H1 (cell line): ENCODE measurements around the gene C17orf113. TPM values are rescaled to one million over a fixed set of nuclear protein-coding genes. Genes with fewer than 3 reads are reported as not detected.
A peak's percentile ranks its signal among the peaks of the same experiment; 100 is the strongest.
"Not testable (repeated sequence)": the region's sequence is repeated elsewhere in the genome, so short reads cannot be mapped to it uniquely, and the experiment has no call there.

ENCODE experiments used
- CTCF ChIA-PET: fragments of 300-600 bp; sonication (Branson Sonifier 250); formaldehyde crosslinking; loops from one replicate; lab custom pipeline; 2021; ENCODE audit not compliant: partially characterized antibody; lab: Charles Lee
- POLR2A ChIA-PET: fragments of 300-600 bp; sonication (Branson Sonifier 250); formaldehyde crosslinking; loops from one replicate; lab custom pipeline; 2021; ENCODE audit warnings: inconsistent platforms; ENCODE audit not compliant: partially characterized antibody; lab: Charles Lee
- DNase-seq, 2 experiments: peaks; one replicate each; pipeline versions ENCODE4 v3.0.0 to v3.0.0-alpha.2; 2010 to 2022; ENCODE audit warnings: low spot score in 2 of 2, low read depth in 1 of 2, mixed read lengths in 1 of 2
- FAIRE-seq: peaks from 2 replicates; lab custom pipeline; 2011; peaks lifted over from hg19 to GRCh38; lab: Jason Lieb, UNC
- H2AFZ ChIP-seq: 2 replicates; pipeline ENCODE4 v1.8.1; 2012; ENCODE audit warnings: low read length, inconsistent platforms
- H2AK5ac ChIP-seq: 2 replicates; pipeline ENCODE4 v1.6.1; 2013; ENCODE audit warnings: low read depth, low read length
- H2BK120ac ChIP-seq: replicated peaks from 2 replicates; pipeline ENCODE3; 2013; ENCODE audit warnings: low read depth, low read length, inconsistent platforms
- H2BK12ac ChIP-seq: 2 replicates; pipeline ENCODE4 v1.6.1; 2013; ENCODE audit warnings: low read depth, low read length
- H2BK15ac ChIP-seq: 2 replicates; pipeline ENCODE4 v1.6.1; 2013; ENCODE audit warnings: low read length
- H2BK20ac ChIP-seq: 2 replicates; pipeline ENCODE4 v1.6.1; 2013; ENCODE audit warnings: low read length
- H2BK5ac ChIP-seq: 2 replicates; pipeline ENCODE4 v1.6.1; 2013; ENCODE audit warnings: low read depth, low read length
- H3K14ac ChIP-seq: 2 replicates; pipeline ENCODE4 v1.6.1; 2013; ENCODE audit warnings: inconsistent platforms; ENCODE audit not compliant: insufficient read length
- H3K18ac ChIP-seq: 2 replicates; pipeline ENCODE4 v1.6.1; 2013; ENCODE audit warnings: low read length; ENCODE audit errors: extremely low read depth
- H3K23ac ChIP-seq: 2 replicates; pipeline ENCODE4 v1.6.1; 2013; ENCODE audit warnings: inconsistent platforms; ENCODE audit not compliant: insufficient read length
- H3K23me2 ChIP-seq: 2 replicates; pipeline ENCODE4 v1.6.1; 2013; ENCODE audit warnings: low read depth, low read length
- H3K27ac ChIP-seq: 2 replicates; pipeline ENCODE4 v1.6.1; 2011; ENCODE audit warnings: low read depth, low read length, inconsistent platforms
- H3K27me3 ChIP-seq, 4 experiments: replicated peaks in 1 of 4; 1 replicate in 1 of 4; 2 replicates in 3 of 4; pipeline versions ENCODE4 v1.6.1 to v1.8.1; 2011 to 2013; ENCODE audit warnings: low read length in 3 of 4, mild to moderate bottlenecking in 3 of 4, inconsistent platforms in 2 of 4, mixed read lengths in 2 of 4, moderate library complexity in 1 of 4; ENCODE audit not compliant: control insufficient read depth in 3 of 4, insufficient read depth in 3 of 4; ENCODE audit errors: extremely low read depth in 1 of 4
- H3K36me3 ChIP-seq, 4 experiments: 2 replicates each; pipeline versions ENCODE4 v1.6.1 to v1.8.1; 2011 to 2013; ENCODE audit warnings: mild to moderate bottlenecking in 4 of 4, low read length in 3 of 4, moderate library complexity in 2 of 4, control low read depth in 1 of 4, inconsistent platforms in 1 of 4; ENCODE audit not compliant: insufficient read depth in 4 of 4, control insufficient read depth in 2 of 4
- H3K4ac ChIP-seq: replicated peaks from 2 replicates; pipeline ENCODE3; 2013; ENCODE audit warnings: low read length, low read depth, mixed read lengths, inconsistent platforms; ENCODE audit not compliant: insufficient read length
- H3K4me1 ChIP-seq, 4 experiments: replicated peaks in 1 of 4; 1 replicate in 1 of 4; 2 replicates in 3 of 4; pipeline versions ENCODE4 v1.6.1 to v1.8.1; 2011 to 2013; ENCODE audit warnings: low read length in 3 of 4, inconsistent platforms in 2 of 4, mixed read lengths in 1 of 4; ENCODE audit not compliant: insufficient read depth in 4 of 4, control insufficient read depth in 3 of 4
- H3K4me2 ChIP-seq, 2 experiments: 2 replicates each; pipeline versions ENCODE4 v1.6.1 to v1.8.1; 2011 to 2013; ENCODE audit warnings: low read depth in 2 of 2, low read length in 2 of 2, control low read depth in 1 of 2, inconsistent platforms in 1 of 2, mild to moderate bottlenecking in 1 of 2; ENCODE audit not compliant: insufficient read depth in 1 of 2
- H3K4me3 ChIP-seq, 4 experiments: fragments of 200-600, 300-600 bp in 1 of 4; sonication (generic), shearing (Covaris generic), sonication (Bioruptor Twin) in 1 of 4; 2 replicates each; pipeline versions ENCODE4 v1.5.1 to v1.8.1; 2011 to 2016; ENCODE audit warnings: low read length in 4 of 4, low read depth in 3 of 4, control low read depth in 2 of 4, inconsistent platforms in 2 of 4, mild to moderate bottlenecking in 2 of 4, mixed read lengths in 1 of 4, moderate library complexity in 1 of 4; ENCODE audit not compliant: insufficient read depth in 2 of 4; ENCODE audit errors: extremely low read depth in 1 of 4
- H3K56ac ChIP-seq: replicated peaks from 2 replicates; pipeline ENCODE3; 2013; ENCODE audit warnings: low read depth, mild to moderate bottlenecking, mixed read lengths, low read length, inconsistent platforms; ENCODE audit not compliant: insufficient read length
- H3K79me1 ChIP-seq: 2 replicates; pipeline ENCODE4 v1.6.1; 2013; ENCODE audit warnings: low read depth, low read length, control low read depth
- H3K79me2 ChIP-seq, 2 experiments: 2 replicates each; pipeline versions ENCODE4 v1.6.1 to v1.8.1; 2012 to 2013; ENCODE audit warnings: low read length in 2 of 2, mild to moderate bottlenecking in 2 of 2, inconsistent platforms in 1 of 2; ENCODE audit not compliant: insufficient read depth in 2 of 2, control insufficient read depth in 1 of 2
- H3K9ac ChIP-seq, 4 experiments: replicated peaks in 1 of 4; 1 replicate in 1 of 4; 2 replicates in 3 of 4; pipeline versions ENCODE4 v1.6.1 to v1.8.1; 2011 to 2013; ENCODE audit warnings: low read depth in 3 of 4, low read length in 3 of 4, control low read depth in 2 of 4, mild to moderate bottlenecking in 2 of 4, moderate library complexity in 2 of 4, inconsistent platforms in 1 of 4; ENCODE audit errors: extremely low read depth in 1 of 4
- H3K9me3 ChIP-seq, 2 experiments: 2 replicates each; pipeline versions ENCODE4 v1.6.1 to v1.8.1; 2012 to 2013; ENCODE audit warnings: mild to moderate bottlenecking in 2 of 2, moderate library complexity in 2 of 2, control low read depth in 1 of 2, inconsistent platforms in 1 of 2, low read depth in 1 of 2, low read length in 1 of 2, mixed read lengths in 1 of 2; ENCODE audit not compliant: insufficient read depth in 2 of 2
- H4K20me1 ChIP-seq, 2 experiments: replicated peaks in 1 of 2; 2 replicates each; pipeline versions ENCODE3 to v1.8.1; 2011 to 2013; ENCODE audit warnings: inconsistent platforms in 2 of 2, low read length in 2 of 2, mild to moderate bottlenecking in 1 of 2; ENCODE audit not compliant: insufficient read depth in 2 of 2, control insufficient read depth in 1 of 2
- H4K5ac ChIP-seq: 2 replicates; pipeline ENCODE4 v1.6.1; 2013; ENCODE audit warnings: low read length, low read depth, mixed read lengths, inconsistent platforms; ENCODE audit not compliant: insufficient read length
- H4K8ac ChIP-seq: 2 replicates; pipeline ENCODE4 v1.8.0; 2013; ENCODE audit warnings: mild to moderate bottlenecking, moderate library complexity, low read length, inconsistent platforms; ENCODE audit not compliant: insufficient read depth; ENCODE audit errors: extremely low read depth
- H4K91ac ChIP-seq: replicated peaks from 2 replicates; pipeline ENCODE3; 2013; ENCODE audit warnings: low read length, mixed read lengths, inconsistent platforms; ENCODE audit not compliant: insufficient read length
- WGBS, 2 experiments: shearing (Covaris generic) in 1 of 2; methylation state at CpG; one replicate each; pipeline versions ENCODE4 v1.1.6 to v1.1.7; 2013 to 2015; ENCODE audit warnings: low lambda C conversion rate in 2 of 2, mixed read lengths in 2 of 2, inconsistent platforms in 1 of 2, low coverage in 1 of 2, missing lambda C conversion rate in 1 of 2; ENCODE audit not compliant: insufficient replicate concordance in 2 of 2, insufficient coverage in 1 of 2, insufficient read length in 1 of 2; ENCODE audit errors: extremely low coverage in 1 of 2, missing lambda C conversion rate in 1 of 2; 5-methylcytosine and 5-hydroxymethylcytosine counted together
- polyA plus RNA-seq, 7 experiments: library from polyadenylated mRNA; depleted of rRNA in 3 of 7; stranded (reverse) in 5 of 7; unstranded in 2 of 7; fragments of >200 nt in 5 of 7; fragments of 200-250 nt in 2 of 7; gene quantifications; 1 replicate in 5 of 7; 2 replicates in 1 of 7; 4 replicates in 1 of 7; pipeline versions ENCODE4 v1.2.1 to v1.2.3, GENCODE V29; 2011 to 2013; ENCODE audit warnings: missing spikeins in 2 of 7, mixed read lengths in 2 of 7
- total RNA-seq: library from RNA; stranded (reverse); fragmentation: NEBNext Ultra II Directional; extraction: Animal tissue kit (Norgen Biotek cat#: 25700); gene quantifications from 2 replicates; pipeline ENCODE4 v1.2.1, GENCODE V29; 2021

Gene C17orf113
- total and polyA plus RNA-seq, 2 of the 8 experiments (the other 6 are each of a cell fraction or from before 2014, with no cell fraction given), result 1.0 to 1.4 TPM

GRCh38 chr17:42010266-42010680 lies 40.1 kb downstream of the C17orf113 start:
- H3K27ac ChIP-seq, result peak overlapping the region; percentile 11; the same call in 1 of the 2 replicates
- not testable (repeated sequence) for H2BK15ac ChIP-seq, H3K23me2 ChIP-seq, H2BK120ac ChIP-seq, H3K36me3 ChIP-seq, H3K18ac ChIP-seq, H3K4ac ChIP-seq, FAIRE-seq, H3K23ac ChIP-seq, H3K4me3 ChIP-seq, H3K4me2 ChIP-seq, H3K79me1 ChIP-seq, H3K56ac ChIP-seq, H4K20me1 ChIP-seq, H2BK20ac ChIP-seq, H3K9me3 ChIP-seq, DNase-seq, H2AK5ac ChIP-seq, H2AFZ ChIP-seq, H3K14ac ChIP-seq, H4K91ac ChIP-seq, H2BK5ac ChIP-seq, H4K5ac ChIP-seq, H3K9ac ChIP-seq, H3K27me3 ChIP-seq, H2BK12ac ChIP-seq, H4K8ac ChIP-seq
- ChIA-PET POLR2A (interaction anchor here (0.7 kb wide), 1 partner anchor 90 kb away, joined by 3 read pairs; no protein-coding TSS in a partner anchor), CTCF (interaction anchor here (1.3 to 3.4 kb wide), 3 partner anchors 11 to 111 kb away, joined by 3 to 15 read pairs (median 7); partner anchors contain the start of genes KAT2A and NKIRAS2)
- peaks cover 46 to 97% of the 10 kb centered on the region in 2 experiments for H3K79me2 ChIP-seq
- WGBS, 2 experiments, result 97% methylated on average over 9 of the region's 9 CpGs; no CpG with 5 or more reads in 1 of the 2 experiments
- H3K4me1 ChIP-seq, result peaks cover 6 to 19% (median 12%) of the 10 kb centered on the region in 4 experiments
